Colonic mucosa (tissue), 4 donors: ENCODE results near the gene RASL10B. TPM values are rescaled to one million over a fixed set of nuclear protein-coding genes. Genes with fewer than 3 reads are reported as not detected.

Source experiments
- DNase-seq: peaks from one replicate; pipeline ENCODE4 v3.0.0-alpha.2; 2020
- H3K27ac ChIP-seq: fragments of 200-600 bp; one replicate; pipeline ENCODE4 v1.8.0; 2021
- H3K27me3 ChIP-seq: fragments of 200-600 bp; one replicate; pipeline ENCODE4 v1.8.0; 2021
- H3K36me3 ChIP-seq: fragments of 200-600 bp; one replicate; pipeline ENCODE4 v1.8.0; 2021
- H3K4me1 ChIP-seq: fragments of 200-600 bp; one replicate; pipeline ENCODE4 v1.8.0; 2021; ENCODE audit warnings: mild to moderate bottlenecking
- H3K4me3 ChIP-seq: fragments of 200-600 bp; one replicate; pipeline ENCODE4 v1.8.0; 2021
- H3K9ac ChIP-seq, 2 donors: one replicate each; pipeline ENCODE4 v1.7.0; 2013; ENCODE audit warnings: control low read depth in 2 of 2, low read depth in 2 of 2, low read length in 2 of 2
- H3K9me3 ChIP-seq: fragments of 200-600 bp; one replicate; pipeline ENCODE4 v1.8.0; 2021
- CTCF ChIP-seq: fragments of 200-600 bp; IDR thresholded peaks from one replicate; pipeline ENCODE4 v1.8.0; 2022; ENCODE audit warnings: antibody characterized with exemption, mild to moderate bottlenecking
- intact Hi-C: fragments of 100-400 bp; cut with DNase I; formaldehyde crosslinking; loops from one replicate; pipeline ENCODE4 v1.14.1; 2022
- total RNA-seq, 2 donors: library from RNA; stranded (reverse); fragmentation: NEBNext Ultra II Directional in 1 of 2; extraction: Animal tissue kit (Norgen Biotek cat#: 25700) in 1 of 2; gene quantifications; one replicate each; pipeline ENCODE4 v1.2.1, GENCODE V29; 2021
- donor health status: healthy.
- donor health status: DM: no; HTN: no; CAD: no.
- donor health status: DM: no; HTN: no; CAD: no.

RASL10B gene
- total RNA-seq, 2 donors from 2014 or later, result 0.07 to 0.21 TPM

GRCh38 chr17:35784895-35785294, 53.5 kb downstream of the RASL10B start:
- Histone ChIP-seq H3K4me3 (no peak overlapping the region), H3K36me3 (no peaks in the 10 kb centered on the region), H3K9me3 (no peaks in the 10 kb centered on the region), H3K27ac (peak overlapping the region; percentile 71), H3K4me1 (peaks cover 21% of the 10 kb centered on the region), H3K9ac (peak overlapping the region in 1 of 2 donors; percentile 73), H3K27me3 (no peaks in the 10 kb centered on the region)
- intact Hi-C loops, result no loop called here
- no peak for DNase-seq
- no peak for TF ChIP-seq CTCF

- Histone ChIP-seq H3K4me3 (no peak overlapping the region), H3K4me1 (peaks cover 21% of the 10 kb centered on the region), H3K9ac (no peak overlapping the region), H3K36me3 (no peaks in the 10 kb centered on the region), H3K27ac (peak overlapping the region; percentile 75), H3K27me3 (no peaks in the 10 kb centered on the region), H3K9me3 (no peaks in the 10 kb centered on the region)
- intact Hi-C loops, result no loop called here
- no peak for TF ChIP-seq CTCF
- DNase-seq, result no peak
Measured at GRCh38 chr17:35786941-35787432, 55.5 kb downstream of the RASL10B start.

- Histone ChIP-seq H3K4me3 (no peak overlapping the region), H3K27ac (peak overlapping the region; percentile 75), H3K4me1 (peaks cover 17% of the 10 kb centered on the region), H3K9ac (no peak overlapping the region), H3K36me3 (no peaks in the 10 kb centered on the region), H3K9me3 (no peaks in the 10 kb centered on the region), H3K27me3 (no peaks in the 10 kb centered on the region)
- intact Hi-C loops, result no loop called here
- DNase-seq, result no peak
- TF ChIP-seq CTCF, result no peak
Measured at GRCh38 chr17:35788477-35789368, 57.3 kb downstream of the RASL10B start.

GRCh38 chr17:35790841-35791240, 59.4 kb downstream of the RASL10B start:
- Histone ChIP-seq H3K9ac (no peak overlapping the region), H3K36me3 (no peaks in the 10 kb centered on the region), H3K9me3 (no peaks in the 10 kb centered on the region), H3K4me1 (peaks cover 12% of the 10 kb centered on the region), H3K27me3 (no peaks in the 10 kb centered on the region), H3K4me3 (no peak overlapping the region), H3K27ac (no peak overlapping the region)
- TF ChIP-seq CTCF, result no peak
- intact Hi-C loops, result no loop called here
- DNase-seq, result no peak

- no peak overlapping the region for H3K27ac ChIP-seq
- intact Hi-C loops, result no loop called here
- no peaks in the 10 kb centered on the region for H3K36me3 ChIP-seq
- H3K4me1 ChIP-seq, result peaks cover 7% of the 10 kb centered on the region
- no peaks in the 10 kb centered on the region for H3K27me3 ChIP-seq
- DNase-seq, result no peak
- H3K9ac ChIP-seq, result no peak overlapping the region
- no peak for TF ChIP-seq CTCF
- H3K4me3 ChIP-seq, result no peak overlapping the region
- H3K9me3 ChIP-seq, result no peaks in the 10 kb centered on the region
Measured at GRCh38 chr17:35791681-35792350, 60.4 kb downstream of the RASL10B start.

Other genes starting within 250 kb of the RASL10B start
- 1 to 10 TPM in 1 of 2 donors, under 1 TPM in 1; 0.86 to 1.0 TPM for gene SLFN12L, start 194.0 kb upstream of the RASL10B start, total RNA-seq
- not detected for gene SLFN14, start 170.8 kb upstream of the RASL10B start, total RNA-seq
- gene PEX12, start 153.1 kb upstream of the RASL10B start, total RNA-seq, result 1 to 10 TPM; 2.6 to 5.9 TPM
- gene AP2B1, start 144.3 kb upstream of the RASL10B start, total RNA-seq, result 100 to 1,000 TPM; 220 to 274 TPM
- gene GAS2L2, start 21.6 kb downstream of the RASL10B start, total RNA-seq, result under 1 TPM in 1 of 2 donors, not detected in 1; 0.15 TPM
- gene C17orf50, start 29.2 kb downstream of the RASL10B start, total RNA-seq, result not detected
- 10 to 100 TPM; 62.5 to 66.7 TPM for gene MMP28, start 64.0 kb downstream of the RASL10B start, total RNA-seq
- 100 to 1,000 TPM; 132 to 218 TPM for gene TAF15, start 77.8 kb downstream of the RASL10B start, total RNA-seq
- gene HEATR9, start 137.3 kb downstream of the RASL10B start, total RNA-seq, result not detected
- gene CCL5, start 148.7 kb downstream of the RASL10B start, total RNA-seq, result 1 to 10 TPM; 3.6 to 4.4 TPM
- 1 to 10 TPM in 1 of 2 donors, under 1 TPM in 1; 0.66 to 7.8 TPM for gene RDM1, start 199.1 kb downstream of the RASL10B start, total RNA-seq
- not detected for gene LYZL6, start 212.1 kb downstream of the RASL10B start, total RNA-seq
- not detected for gene CCL16, start 249.9 kb downstream of the RASL10B start, total RNA-seq